Calu3 (cell line): ENCODE data around the gene IST1. TPM values are rescaled to one million over a fixed set of nuclear protein-coding genes. Genes with fewer than 3 reads are reported as not detected.

Experiments used
- BruUV-seq: library from RNA; stranded (reverse); fragments of 400-500 nt; replicated peaks from 2 replicates; lab custom pipeline; 2021; lab: Mats Ljungman, UMichigan
- CTCF ChIA-PET: fragments of 300-600 bp; sonication (Branson Sonifier 250); formaldehyde crosslinking; loops from one replicate; lab custom pipeline; 2022; ENCODE audit warnings: antibody characterized with exemption; lab: Charles Lee
- DNase-seq: peaks from one replicate; pipeline ENCODE4 v3.0.0; 2022
- H3K27ac Mint-ChIP-seq: one replicate; pipeline ENCODE4 v1.8.0; 2022; ENCODE audit warnings: mixed read lengths; ENCODE audit not compliant: unreplicated experiment
- H3K27me3 Mint-ChIP-seq: one replicate; pipeline ENCODE4 v1.8.0; 2022; ENCODE audit warnings: mixed read lengths; ENCODE audit not compliant: unreplicated experiment
- H3K36me3 Mint-ChIP-seq: one replicate; pipeline ENCODE4 v1.8.0; 2022; ENCODE audit warnings: mild to moderate bottlenecking, moderate library complexity, mixed read lengths; ENCODE audit not compliant: insufficient read depth, unreplicated experiment
- H3K4me1 Mint-ChIP-seq: one replicate; pipeline ENCODE4 v1.8.0; 2022; ENCODE audit warnings: mild to moderate bottlenecking, low read depth, mixed read lengths; ENCODE audit not compliant: unreplicated experiment
- H3K4me3 Mint-ChIP-seq: one replicate; pipeline ENCODE4 v1.8.0; 2022; ENCODE audit warnings: mild to moderate bottlenecking, low read depth, moderate library complexity, mixed read lengths; ENCODE audit not compliant: unreplicated experiment
- H3K9me3 Mint-ChIP-seq: one replicate; pipeline ENCODE4 v1.8.0; 2022; ENCODE audit warnings: low read depth, mixed read lengths; ENCODE audit not compliant: unreplicated experiment
- CTCF ChIP-seq: fragments of 200-600 bp; IDR thresholded peaks from one replicate; pipeline ENCODE4 v1.8.0; 2022; ENCODE audit warnings: antibody characterized with exemption; ENCODE audit not compliant: unreplicated experiment
- intact Hi-C: fragments of 100-400 bp; cut with micrococcal nuclease; formaldehyde crosslinking; loops from one replicate; pipeline ENCODE4 v1.10.0; 2022; ENCODE audit not compliant: unreplicated experiment
- total RNA-seq: library from RNA; stranded (reverse); gene quantifications from 2 replicates; pipeline ENCODE4 v1.2.3, GENCODE V29; 2022

The IST1 gene
- total RNA-seq, 1 experiment from 2014 or later = 252 TPM

- BruUV-seq = no TSS peak
- no peak for TF ChIP-seq CTCF
- H3K4me1 Mint-ChIP-seq = peaks cover 28% of the 10 kb centered on the region
Measured at GRCh38 chr16:71931001-71931400, 35.7 kb downstream of the IST1 start.

GRCh38 chr16:71931599-71931998 is 36.3 kb downstream of the IST1 start:
- BruUV-seq = no TSS peak
- intact Hi-C loops = no loop called here
- no peaks in the 10 kb centered on the region for H3K27me3 Mint-ChIP-seq
- peaks cover 64% of the 10 kb centered on the region for H3K36me3 Mint-ChIP-seq
- no peak for DNase-seq
- H3K9me3 Mint-ChIP-seq = no peaks in the 10 kb centered on the region
- no peak overlapping the region for H3K4me3 Mint-ChIP-seq
- CTCF ChIA-PET = no interaction called here
- no peak for TF ChIP-seq CTCF
- H3K27ac Mint-ChIP-seq = no peak overlapping the region
- peaks cover 23% of the 10 kb centered on the region for H3K4me1 Mint-ChIP-seq

More at GRCh38 chr16:71931001-71931400, 35.7 kb downstream of the IST1 start:
- Mint-ChIP-seq H3K27ac (no peak overlapping the region), H3K4me3 (no peak overlapping the region), H3K9me3 (no peaks in the 10 kb centered on the region), H3K27me3 (no peaks in the 10 kb centered on the region), H3K36me3 (peaks cover 70% of the 10 kb centered on the region)
- intact Hi-C loops = no loop called here
- DNase-seq = no peak
- CTCF ChIA-PET = no interaction called here

GRCh38 chr16:71933017-71933416 is 37.7 kb downstream of the IST1 start:
- no peak overlapping the region for H3K27ac Mint-ChIP-seq

GRCh38 chr16:71933913-71934695 is 38.8 kb downstream of the IST1 start:
- Mint-ChIP-seq H3K36me3 (peaks cover 42% of the 10 kb centered on the region), H3K4me3 (no peak overlapping the region), H3K27me3 (no peaks in the 10 kb centered on the region), H3K4me1 (peaks cover 8% of the 10 kb centered on the region), H3K27ac (no peak overlapping the region), H3K9me3 (no peaks in the 10 kb centered on the region)
- DNase-seq = no peak
- CTCF ChIA-PET = interaction anchor here (1.8 kb wide), 1 partner anchor 27 kb away, joined by 5 read pairs; no protein-coding TSS in a partner anchor
- no TSS peak for BruUV-seq
- TF ChIP-seq CTCF = no peak
- intact Hi-C loops = no loop called here

More at GRCh38 chr16:71933017-71933416, 37.7 kb downstream of the IST1 start:
- CTCF ChIA-PET = no interaction called here
- intact Hi-C loops = no loop called here
- Mint-ChIP-seq H3K36me3 (peaks cover 50% of the 10 kb centered on the region), H3K4me3 (no peak overlapping the region), H3K27me3 (no peaks in the 10 kb centered on the region), H3K4me1 (peaks cover 9% of the 10 kb centered on the region), H3K9me3 (no peaks in the 10 kb centered on the region)
- no peak for DNase-seq
- no peak for TF ChIP-seq CTCF
- no TSS peak for BruUV-seq
